SKM-1 (cell line): ENCODE data around the gene ADPRS.
A peak's percentile ranks its signal among the peaks of the same experiment; 100 is the strongest.

Source experiments
- DNase-seq: peaks from one replicate; lab custom pipeline; 2025; ENCODE audit not compliant: unreplicated experiment; lab: John Stamatoyannopoulos, UW

The ADPRS gene

GRCh38 chr1:36088577-36089392 lies at the start of gene ADPRS:
Gene ADPRS (plus strand): TSS chr1:36088892. CDS start chr1:36088905, 13 bp downstream.
- DNase-seq = peak; percentile 86

GRCh38 chr1:36040238-36040637 lies 48.5 kb upstream of the ADPRS start:
- no peak for DNase-seq

- no peak for DNase-seq
These were observed 36.9 kb upstream of the ADPRS start for GRCh38 chr1:36051821-36052220.

GRCh38 chr1:36053978-36054377 lies 34.7 kb upstream of the ADPRS start:
- DNase-seq = no peak

- DNase-seq = no peak
These were observed 33.0 kb upstream of the ADPRS start for GRCh38 chr1:36055706-36056105.

- DNase-seq = no peak
These were observed 26.4 kb upstream of the ADPRS start for GRCh38 chr1:36062315-36062714.

- no peak for DNase-seq
These were observed 20.8 kb upstream of the ADPRS start for GRCh38 chr1:36067871-36068270.

- DNase-seq = no peak
These were observed 19.8 kb upstream of the ADPRS start for GRCh38 chr1:36068866-36069265.

- no peak for DNase-seq
These were observed 18.3 kb upstream of the ADPRS start for GRCh38 chr1:36070349-36070748.

GRCh38 chr1:36076979-36077573 lies 11.6 kb upstream of the ADPRS start:
- no peak for DNase-seq

GRCh38 chr1:36080236-36080635 lies 8.5 kb upstream of the ADPRS start:
- DNase-seq = no peak

GRCh38 chr1:36080801-36081200 lies 7.9 kb upstream of the ADPRS start:
- no peak for DNase-seq

- no peak for DNase-seq
These were observed 6.7 kb upstream of the ADPRS start for GRCh38 chr1:36081926-36082485.

- DNase-seq = no peak
These were observed 5.5 kb upstream of the ADPRS start for GRCh38 chr1:36083219-36083618.

- no peak for DNase-seq
These were observed 4.8 kb upstream of the ADPRS start, which contains the start of gene TEKT2 for GRCh38 chr1:36083635-36084496. Gene TEKT2 (plus strand): TSS chr1:36084094. CDS start chr1:36084922, 828 bp downstream.

- DNase-seq = no peak
These were observed 4.1 kb upstream of the ADPRS start for GRCh38 chr1:36084497-36085115.

- no peak for DNase-seq
These were observed 3.6 kb upstream of the ADPRS start for GRCh38 chr1:36085126-36085525.

- no peak for DNase-seq
These were observed 2.8 kb upstream of the ADPRS start for GRCh38 chr1:36085686-36086526.

- no peak for DNase-seq
These were observed 2.0 kb upstream of the ADPRS start for GRCh38 chr1:36086529-36087232.
